HFFc6 (cell line): ENCODE results near the gene PRKAG2. TPM values are rescaled to one million over a fixed set of nuclear protein-coding genes. Genes with fewer than 3 reads are reported as not detected.
A peak's percentile ranks its signal among the peaks of the same experiment; 100 is the strongest.

ENCODE experiments used
- DNase-seq: peaks from one replicate; pipeline ENCODE4 v3.0.0-alpha.2; 2018
- H3K27ac Mint-ChIP-seq: 2 replicates; pipeline ENCODE4 v1.8.0; 2020; ENCODE audit warnings: mild to moderate bottlenecking, mixed read lengths
- H3K27me3 Mint-ChIP-seq: 2 replicates; pipeline ENCODE4 v1.8.0; 2021; ENCODE audit warnings: mild to moderate bottlenecking, moderate library complexity, mixed read lengths; ENCODE audit not compliant: insufficient read depth
- H3K36me3 Mint-ChIP-seq: 2 replicates; pipeline ENCODE4 v1.8.0; 2021; ENCODE audit warnings: low read depth, mixed read lengths
- H3K4me1 Mint-ChIP-seq: 2 replicates; pipeline ENCODE4 v1.8.0; 2020; ENCODE audit warnings: low read depth, mixed read lengths
- H3K4me3 Mint-ChIP-seq: 2 replicates; pipeline ENCODE4 v1.8.0; 2020; ENCODE audit warnings: mild to moderate bottlenecking, moderate library complexity, mixed read lengths
- H3K9me3 Mint-ChIP-seq: 2 replicates; pipeline ENCODE4 v1.8.0; 2020; ENCODE audit warnings: mild to moderate bottlenecking, mixed read lengths
- total RNA-seq, 6 experiments: library from RNA; stranded (reverse); fragmentation: NEBNext Ultra II Directional; extraction: Animal tissue kit (Norgen Biotek cat#: 25700); gene quantifications; 2 replicates in 1 of 6; 3 replicates in 5 of 6; pipeline ENCODE4 v1.2.3, GENCODE V29; 2021
- TF ChIP-seq, protein P1 (sequence below): fragments of 200-600 bp; sonication (generic); IDR thresholded peaks from 2 replicates; pipeline ENCODE4 v1.5.0; 2021; ENCODE audit warnings: antibody characterized with exemption, mild to moderate bottlenecking

PRKAG2 gene
- total RNA-seq, 6 experiments from 2014 or later = 15.1 to 19.2 (median 18.4) TPM

- TF ChIP-seq, protein P1, sequence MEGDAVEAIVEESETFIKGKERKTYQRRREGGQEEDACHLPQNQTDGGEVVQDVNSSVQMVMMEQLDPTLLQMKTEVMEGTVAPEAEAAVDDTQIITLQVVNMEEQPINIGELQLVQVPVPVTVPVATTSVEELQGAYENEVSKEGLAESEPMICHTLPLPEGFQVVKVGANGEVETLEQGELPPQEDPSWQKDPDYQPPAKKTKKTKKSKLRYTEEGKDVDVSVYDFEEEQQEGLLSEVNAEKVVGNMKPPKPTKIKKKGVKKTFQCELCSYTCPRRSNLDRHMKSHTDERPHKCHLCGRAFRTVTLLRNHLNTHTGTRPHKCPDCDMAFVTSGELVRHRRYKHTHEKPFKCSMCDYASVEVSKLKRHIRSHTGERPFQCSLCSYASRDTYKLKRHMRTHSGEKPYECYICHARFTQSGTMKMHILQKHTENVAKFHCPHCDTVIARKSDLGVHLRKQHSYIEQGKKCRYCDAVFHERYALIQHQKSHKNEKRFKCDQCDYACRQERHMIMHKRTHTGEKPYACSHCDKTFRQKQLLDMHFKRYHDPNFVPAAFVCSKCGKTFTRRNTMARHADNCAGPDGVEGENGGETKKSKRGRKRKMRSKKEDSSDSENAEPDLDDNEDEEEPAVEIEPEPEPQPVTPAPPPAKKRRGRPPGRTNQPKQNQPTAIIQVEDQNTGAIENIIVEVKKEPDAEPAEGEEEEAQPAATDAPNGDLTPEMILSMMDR = no peak
- no peaks in the 10 kb centered on the region; the same call in none of the 2 replicates for H3K27me3 Mint-ChIP-seq
- peaks cover 11% of the 10 kb centered on the region for H3K36me3 Mint-ChIP-seq
- H3K4me1 Mint-ChIP-seq = peaks cover 66% of the 10 kb centered on the region
- H3K9me3 Mint-ChIP-seq = no peaks in the 10 kb centered on the region
- H3K4me3 Mint-ChIP-seq = no peak overlapping the region
- DNase-seq = no peak
- H3K27ac Mint-ChIP-seq = no peak overlapping the region
These were observed 281.1 kb downstream of the PRKAG2 start for GRCh38 chr7:151595702-151596350.

DNA sequence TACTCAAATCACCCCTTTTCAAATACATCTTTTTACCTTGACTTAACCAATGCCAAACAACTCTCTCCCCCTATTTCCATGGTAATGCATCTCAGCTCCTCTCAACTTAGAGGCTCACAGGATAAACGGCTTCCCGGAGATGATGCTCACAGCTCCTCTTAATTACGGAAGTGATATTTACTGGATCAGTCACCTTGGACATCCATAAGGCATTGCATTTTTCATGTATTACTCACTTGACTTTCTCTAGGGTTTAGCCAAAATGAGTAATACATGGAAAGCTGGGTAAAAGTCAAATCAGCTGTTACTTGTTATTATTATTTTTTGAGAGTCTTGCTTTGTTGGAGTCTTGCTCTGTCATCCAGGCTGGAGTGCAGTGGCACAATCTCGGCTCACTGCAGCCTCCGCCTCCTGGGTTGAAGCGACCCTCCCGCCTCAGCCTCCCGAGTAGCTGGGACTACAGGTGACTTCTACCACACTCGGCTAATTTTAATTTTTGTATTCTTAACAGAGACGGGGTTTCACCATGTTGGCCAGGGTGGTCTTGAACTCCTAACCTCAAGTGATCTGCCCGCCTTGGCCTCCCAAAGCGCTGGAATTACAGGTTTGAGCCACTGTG, 283.9 kb downstream of the PRKAG2 start:
- peak overlapping the region; percentile 79 for H3K27ac Mint-ChIP-seq
- H3K4me3 Mint-ChIP-seq = peak overlapping the region; percentile 68
- peaks cover 11% of the 10 kb centered on the region for H3K36me3 Mint-ChIP-seq
- TF ChIP-seq, protein P1 = no peak
- H3K27me3 Mint-ChIP-seq = no peaks in the 10 kb centered on the region; the same call in none of the 2 replicates
- H3K9me3 Mint-ChIP-seq = no peaks in the 10 kb centered on the region
- peak; percentile 95 for DNase-seq
- peaks cover 38% of the 10 kb centered on the region for H3K4me1 Mint-ChIP-seq

- Mint-ChIP-seq H3K4me3 (no peak overlapping the region), H3K27ac (peak overlapping the region; percentile 79), H3K27me3 (no peaks in the 10 kb centered on the region; the same call in none of the 2 replicates), H3K36me3 (peaks cover 11% of the 10 kb centered on the region), H3K4me1 (peaks cover 32% of the 10 kb centered on the region), H3K9me3 (no peaks in the 10 kb centered on the region)
- no peak for DNase-seq
- TF ChIP-seq, protein P1 = no peak
These were observed 284.6 kb downstream of the PRKAG2 start for GRCh38 chr7:151592330-151592729.

- no peak overlapping the region for H3K4me3 Mint-ChIP-seq
- H3K4me1 Mint-ChIP-seq = peaks cover 27% of the 10 kb centered on the region
- H3K9me3 Mint-ChIP-seq = no peaks in the 10 kb centered on the region
- peak overlapping the region; percentile 79; the same call in 1 of the 2 replicates for H3K27ac Mint-ChIP-seq
- no peak for DNase-seq
- TF ChIP-seq, protein P1 = no peak
- H3K27me3 Mint-ChIP-seq = no peaks in the 10 kb centered on the region; the same call in none of the 2 replicates
- H3K36me3 Mint-ChIP-seq = peaks cover 11% of the 10 kb centered on the region
These were observed 285.0 kb downstream of the PRKAG2 start for GRCh38 chr7:151591866-151592265.

- peaks cover 11% of the 10 kb centered on the region for H3K36me3 Mint-ChIP-seq
- no peaks in the 10 kb centered on the region for H3K9me3 Mint-ChIP-seq
- DNase-seq = no peak
- no peak overlapping the region for H3K4me3 Mint-ChIP-seq
- no peaks in the 10 kb centered on the region; the same call in none of the 2 replicates for H3K27me3 Mint-ChIP-seq
- TF ChIP-seq, protein P1 = no peak
- no peak overlapping the region for H3K27ac Mint-ChIP-seq
- H3K4me1 Mint-ChIP-seq = peaks cover 24% of the 10 kb centered on the region
These were observed 285.8 kb downstream of the PRKAG2 start for GRCh38 chr7:151590850-151591771.
